ENCODE results near the gene CYBB. TPM values are rescaled to one million over a fixed set of nuclear protein-coding genes. Genes with fewer than 3 reads are reported as not detected.

The CYBB gene
- total RNA-seq, 1 experiment from 2014 or later, result 0.40 TPM

- DNase-seq (no peak), ATAC-seq (no peak)
- Histone ChIP-seq H3K4me3 (ENCODE audit: low read length) (no peak overlapping the region), H4K20me1 (ENCODE audit: low read length) (no peaks in the 10 kb centered on the region), H3K9ac (ENCODE audit: low read length) (no peak overlapping the region), H3K27me3 (ENCODE audit: low read length) (no peaks in the 10 kb centered on the region), H3K9me2 (replicated peaks; ENCODE audit: low read length) (no peaks in the 10 kb centered on the region), H3K9me3 (ENCODE audit: low read length) (no peaks in the 10 kb centered on the region), H3K79me2 (ENCODE audit: low read length) (no peaks in the 10 kb centered on the region), H2AFZ (ENCODE audit: low read length) (no peak overlapping the region), H3K36me3 (ENCODE audit: low read depth, low read length) (no peaks in the 10 kb centered on the region), H3K27ac (ENCODE audit: low read length) (no peak overlapping the region), H3K4me2 (ENCODE audit: low read length) (no peak overlapping the region), H3F3A (ENCODE audit: low read length, unreplicated experiment) (no peaks in the 10 kb centered on the region), H3K4me1 (ENCODE audit: insufficient read depth, low read length) (peaks cover 4% of the 10 kb centered on the region; the same call in 1 of the 2 replicates)
- intact Hi-C loops (cut with micrococcal nuclease), result no loop called here
- no peak for TF ChIP-seq CTCF (conservative IDR thresholded peaks at IDR 0.05; ENCODE audit: low read depth, low read length)
- no peak for TF ChIP-seq EZH2phosphoT487 (IDR thresholded peaks at IDR 0.05; ENCODE audit: borderline replicate concordance, low read length)
- no peak for TF ChIP-seq EZH2 (IDR thresholded peaks at IDR 0.05; ENCODE audit: low read length, unreplicated experiment)
- no TSS peak for BruUV-seq (replicated peaks)
- ChIA-PET CTCF (no interaction called here), POLR2A (ENCODE audit: unreplicated experiment) (no interaction called here)
Measured at GRCh38 chrX:37815366-37815765, 35.5 kb downstream of the CYBB start.

- Histone ChIP-seq H3K9ac (ENCODE audit: low read length) (no peak overlapping the region), H3K27me3 (ENCODE audit: low read length) (no peaks in the 10 kb centered on the region), H3K4me2 (ENCODE audit: low read length) (no peak overlapping the region), H3K79me2 (ENCODE audit: low read length) (no peaks in the 10 kb centered on the region), H3K9me2 (replicated peaks; ENCODE audit: low read length) (no peaks in the 10 kb centered on the region), H4K20me1 (ENCODE audit: low read length) (no peaks in the 10 kb centered on the region), H2AFZ (ENCODE audit: low read length) (no peak overlapping the region), H3K27ac (ENCODE audit: low read length) (no peak overlapping the region), H3K4me1 (ENCODE audit: insufficient read depth, low read length) (peaks cover 4% of the 10 kb centered on the region; the same call in 1 of the 2 replicates), H3K36me3 (ENCODE audit: low read depth, low read length) (no peaks in the 10 kb centered on the region), H3K9me3 (ENCODE audit: low read length) (no peaks in the 10 kb centered on the region), H3F3A (ENCODE audit: low read length, unreplicated experiment) (no peaks in the 10 kb centered on the region), H3K4me3 (ENCODE audit: low read length) (no peak overlapping the region)
- CTCF ChIA-PET, result no interaction called here
- no TSS peak for BruUV-seq (replicated peaks)
- DNase-seq (no peak), ATAC-seq (no peak)
- no peak for TF ChIP-seq EZH2 (IDR thresholded peaks at IDR 0.05; ENCODE audit: low read length, unreplicated experiment)
- TF ChIP-seq EZH2phosphoT487 (IDR thresholded peaks at IDR 0.05; ENCODE audit: borderline replicate concordance, low read length), result no peak
- TF ChIP-seq CTCF (conservative IDR thresholded peaks at IDR 0.05; ENCODE audit: low read depth, low read length), result no peak
- intact Hi-C loops (cut with micrococcal nuclease), result no loop called here
- POLR2A ChIA-PET (ENCODE audit: unreplicated experiment), result no interaction called here
Measured at GRCh38 chrX:37816766-37817165, 36.9 kb downstream of the CYBB start.

- ATAC-seq (no peak), DNase-seq (no peak)
Measured at GRCh38 chrX:37817176-37817575, 37.3 kb downstream of the CYBB start.

More at GRCh38 chrX:37817176-37817575, 37.3 kb downstream of the CYBB start:
- Histone ChIP-seq H3K79me2 (ENCODE audit: low read length) (no peaks in the 10 kb centered on the region), H3K27ac (ENCODE audit: low read length) (no peak overlapping the region), H3K4me3 (ENCODE audit: low read length) (no peak overlapping the region), H2AFZ (ENCODE audit: low read length) (no peak overlapping the region), H3K4me2 (ENCODE audit: low read length) (no peak overlapping the region), H3F3A (ENCODE audit: low read length, unreplicated experiment) (no peaks in the 10 kb centered on the region), H3K9ac (ENCODE audit: low read length) (no peak overlapping the region), H4K20me1 (ENCODE audit: low read length) (no peaks in the 10 kb centered on the region), H3K9me2 (replicated peaks; ENCODE audit: low read length) (no peaks in the 10 kb centered on the region), H3K4me1 (ENCODE audit: insufficient read depth, low read length) (peaks cover under 1% of the 10 kb centered on the region; the same call in 1 of the 2 replicates), H3K27me3 (ENCODE audit: low read length) (no peaks in the 10 kb centered on the region), H3K36me3 (ENCODE audit: low read depth, low read length) (no peaks in the 10 kb centered on the region), H3K9me3 (ENCODE audit: low read length) (no peaks in the 10 kb centered on the region)
- ChIA-PET CTCF (no interaction called here), POLR2A (ENCODE audit: unreplicated experiment) (no interaction called here)
- no TSS peak for BruUV-seq (replicated peaks)
- intact Hi-C loops (cut with micrococcal nuclease), result no loop called here
- TF ChIP-seq EZH2phosphoT487 (IDR thresholded peaks at IDR 0.05; ENCODE audit: borderline replicate concordance, low read length) (no peak), EZH2 (IDR thresholded peaks at IDR 0.05; ENCODE audit: low read length, unreplicated experiment) (no peak), CTCF (conservative IDR thresholded peaks at IDR 0.05; ENCODE audit: low read depth, low read length) (no peak)

All from PC-3 (cell line).